NCI-H146 (cell line): Measurements from ENCODE around the gene RXRB.
A peak's percentile ranks its signal among the peaks of the same experiment; 100 is the strongest.

Source experiments
- DNase-seq: peaks from one replicate; lab custom pipeline; 2025; lab: John Stamatoyannopoulos, UW

The RXRB gene

GRCh38 chr6:33211666-33212422, 11.4 kb upstream of the RXRB start:
- no peak for DNase-seq

- no peak for DNase-seq
Measured at GRCh38 chr6:33211136-33211535, 10.7 kb upstream of the RXRB start.

- DNase-seq: no peak
Measured at GRCh38 chr6:33209856-33210255, 9.4 kb upstream of the RXRB start.

- DNase-seq: peak; percentile 73
Measured at GRCh38 chr6:33208091-33208967, 7.9 kb upstream of the RXRB start, which contains the start of gene RING1. RING1 (plus strand) TSS chr6:33208500; CDS start chr6:33208823, 323 bp downstream.

GRCh38 chr6:33207552-33208090, 7.2 kb upstream of the RXRB start:
- DNase-seq: peak; percentile 28

GRCh38 chr6:33206864-33207551, 6.5 kb upstream of the RXRB start:
- DNase-seq: no peak

GRCh38 chr6:33206027-33206863, 5.8 kb upstream of the RXRB start:
- DNase-seq: no peak

GRCh38 chr6:33205191-33206026, 4.9 kb upstream of the RXRB start:
- DNase-seq: no peak

- DNase-seq: peak; percentile 87
Measured at GRCh38 chr6:33204415-33205190, 4.1 kb upstream of the RXRB start, which contains the start of gene HSD17B8. HSD17B8 (plus strand) TSS chr6:33204655; CDS start chr6:33204669, 14 bp downstream.

- no peak for DNase-seq
Measured at GRCh38 chr6:33204165-33204414, 3.6 kb upstream of the RXRB start.

GRCh38 chr6:33203443-33204164, 3.1 kb upstream of the RXRB start:
- no peak for DNase-seq

GRCh38 chr6:33202799-33203198, 2.3 kb upstream of the RXRB start:
- DNase-seq: no peak

GRCh38 chr6:33201935-33202334, 1.5 kb upstream of the RXRB start:
- no peak for DNase-seq

GRCh38 chr6:33201147-33201545, 681 bp upstream of the RXRB start:
- peak; percentile 27 for DNase-seq

GRCh38 chr6:33199687-33200218, 712 bp downstream of the RXRB start:
- peak; percentile 82 for DNase-seq

- no peak for DNase-seq
Measured at GRCh38 chr6:33198853-33199436, 1.5 kb downstream of the RXRB start.

- no peak for DNase-seq
Measured at GRCh38 chr6:33198159-33198852, 2.2 kb downstream of the RXRB start.
